Gastroesophageal sphincter (tissue), 4 donors: Measurements from ENCODE around the gene RSL1D1. TPM values are rescaled to one million over a fixed set of nuclear protein-coding genes. Genes with fewer than 3 reads are reported as not detected.
A peak's percentile ranks its signal among the peaks of the same experiment; 100 is the strongest.

Experiments used
- ATAC-seq: fragments of 150-250 bp; one replicate; pipeline ENCODE4 v1.9.1; 2016; ENCODE audit warnings: mild to moderate bottlenecking, moderate library complexity
- H3K27ac ChIP-seq, 4 donors: fragments of 200-600 bp; sonication (generic) in 3 of 4; 1 replicate in 3 of 4; 2 replicates in 1 of 4; pipeline ENCODE4 v1.5.1; 2016 to 2019
- H3K27me3 ChIP-seq: fragments of 200-600 bp; sonication (generic); one replicate; pipeline ENCODE4 v1.5.1; 2019
- H3K36me3 ChIP-seq, 2 donors: fragments of 200-600 bp; sonication (generic); one replicate each; pipeline ENCODE4 v1.5.1; 2019; ENCODE audit warnings: control low read depth in 1 of 2
- H3K4me1 ChIP-seq, 3 donors: fragments of 200-600 bp; sonication (generic); 1 replicate in 2 of 3; 2 replicates in 1 of 3; pipeline ENCODE4 v1.5.1; 2016 to 2019; ENCODE audit warnings: control low read depth in 2 of 3
- H3K4me3 ChIP-seq, 2 donors: fragments of 200-600 bp; sonication (generic); one replicate each; pipeline ENCODE4 v1.5.1; 2019; ENCODE audit warnings: mild to moderate bottlenecking in 1 of 2, moderate library complexity in 1 of 2
- H3K9me3 ChIP-seq, 3 donors: fragments of 200-600 bp; sonication (generic); one replicate each; pipeline ENCODE4 v1.5.1; 2017 to 2019; ENCODE audit warnings: control low read depth in 2 of 3
- CTCF ChIP-seq, 4 experiments: fragments of 200-600 bp in 2 of 4; fragments of 450-650 bp in 2 of 4; sonication (generic) in 1 of 4; IDR thresholded peaks; one replicate each; pipeline ENCODE4 v1.5.1; 2017 to 2019; ENCODE audit warnings: antibody characterized with exemption in 4 of 4, mild to moderate bottlenecking in 2 of 4, moderate library complexity in 2 of 4
- EP300 ChIP-seq: sonication (generic); formaldehyde crosslinking; IDR thresholded peaks from one replicate; pipeline ENCODE4 v1.6.1; 2017; ENCODE audit warnings: antibody characterized with exemption, mild to moderate bottlenecking
- POLR2A ChIP-seq, 2 donors: fragments of 450-650 bp; IDR thresholded peaks; one replicate each; pipeline ENCODE4 v1.6.1; 2017; ENCODE audit warnings: antibody characterized with exemption in 2 of 2, mild to moderate bottlenecking in 2 of 2, moderate library complexity in 1 of 2
- POLR2AphosphoS5 ChIP-seq: sonication (generic); formaldehyde crosslinking; IDR thresholded peaks from one replicate; pipeline ENCODE4 v1.6.1; 2017; ENCODE audit warnings: antibody characterized with exemption
- WGBS, 2 donors: methylation state at CpG; one replicate each; pipeline ENCODE4 v1.1.5; 2018; ENCODE audit warnings: low coverage in 1 of 2; 5-methylcytosine and 5-hydroxymethylcytosine counted together
- total RNA-seq, 4 donors: library from RNA; depleted of rRNA; stranded (reverse); fragments of >200 nt; gene quantifications; one replicate each; pipeline ENCODE4 v1.1.0, GENCODE V29; 2016

RSL1D1 gene
- total RNA-seq, 4 donors from 2014 or later: 149 to 275 (median 164) TPM

GRCh38 chr16:11877374-11877773 is 26.0 kb upstream of the RSL1D1 start:
- Histone ChIP-seq H3K27ac (no peak overlapping the region), H3K4me1 (no peaks in the 10 kb centered on the region), H3K27me3 (no peaks in the 10 kb centered on the region), H3K9me3 (no peaks in the 10 kb centered on the region), H3K4me3 (no peak overlapping the region), H3K36me3 (peaks cover 2 to 97% of the 10 kb centered on the region in 2 donors)
- WGBS, 2 donors: 84 to 89% methylated on average over 5 of the region's 5 CpGs
- no peak for ATAC-seq
- TF ChIP-seq POLR2A (IDR thresholded peaks at IDR 0.05): no peak
- no peak for TF ChIP-seq POLR2AphosphoS5
- TF ChIP-seq EP300: no peak
- no peak for TF ChIP-seq CTCF (IDR thresholded peaks at IDR 0.05)

- no peak overlapping the region for H3K27ac ChIP-seq
Measured at GRCh38 chr16:11876306-11876705, 25.0 kb upstream of the RSL1D1 start.

GRCh38 chr16:11875721-11876120 is 24.4 kb upstream of the RSL1D1 start:
- Histone ChIP-seq H3K4me3 (no peak overlapping the region), H3K36me3 (peaks cover 2 to 89% of the 10 kb centered on the region in 2 donors)

More at GRCh38 chr16:11876306-11876705, 25.0 kb upstream of the RSL1D1 start:
- 88 to 94% methylated on average over 9 to 10 of the region's 12 CpGs for WGBS, 2 donors
- Histone ChIP-seq H3K4me1 (peaks cover 0 to 6% (median 0%) of the 10 kb centered on the region in 3 donors), H3K27me3 (no peaks in the 10 kb centered on the region), H3K36me3 (peaks cover 2 to 95% of the 10 kb centered on the region in 2 donors), H3K9me3 (no peaks in the 10 kb centered on the region), H3K4me3 (no peak overlapping the region)
- no peak for TF ChIP-seq POLR2AphosphoS5
- ATAC-seq: no peak

GRCh38 chr16:11871193-11871592 is 19.9 kb upstream of the RSL1D1 start:
- Histone ChIP-seq H3K9me3 (no peaks in the 10 kb centered on the region), H3K27me3 (no peaks in the 10 kb centered on the region), H3K27ac (peak overlapping the region in 2 of 4 donors; percentile 3 to 30), H3K36me3 (peaks cover 0 to 61% of the 10 kb centered on the region in 2 donors), H3K4me3 (no peak overlapping the region), H3K4me1 (peaks cover 0 to 33% (median 0%) of the 10 kb centered on the region in 3 donors)
- TF ChIP-seq POLR2AphosphoS5: no peak
- TF ChIP-seq CTCF (IDR thresholded peaks at IDR 0.05): peak in 1 of 4 experiments; percentile 23
- no peak for TF ChIP-seq POLR2A (IDR thresholded peaks at IDR 0.05)
- TF ChIP-seq EP300: no peak
- ATAC-seq: no peak
- WGBS, 2 donors: 29 to 30% methylated on average over 2 to 7 of the region's 7 CpGs

More at GRCh38 chr16:11875721-11876120, 24.4 kb upstream of the RSL1D1 start:
- ATAC-seq: no peak
- Histone ChIP-seq H3K27ac (no peak overlapping the region), H3K27me3 (no peaks in the 10 kb centered on the region), H3K4me1 (peaks cover 0 to 12% (median 0%) of the 10 kb centered on the region in 3 donors), H3K9me3 (no peaks in the 10 kb centered on the region)
- WGBS, 2 donors: 79 to 80% methylated on average over 4 to 5 of the region's 5 CpGs
- no peak for TF ChIP-seq POLR2A (IDR thresholded peaks at IDR 0.05)

GRCh38 chr16:11870399-11870798 is 19.1 kb upstream of the RSL1D1 start:
- Histone ChIP-seq H3K27me3 (no peaks in the 10 kb centered on the region), H3K9me3 (no peaks in the 10 kb centered on the region), H3K4me1 (peaks cover 0 to 33% (median 0%) of the 10 kb centered on the region in 3 donors), H3K4me3 (no peak overlapping the region), H3K27ac (peak overlapping the region in 1 of 4 donors; percentile 3), H3K36me3 (peaks cover 0 to 53% of the 10 kb centered on the region in 2 donors)
- TF ChIP-seq POLR2AphosphoS5 (no peak), POLR2A (IDR thresholded peaks at IDR 0.05) (no peak), EP300 (no peak), CTCF (IDR thresholded peaks at IDR 0.05) (no peak)
- 13 to 14% methylated on average over 3 of the region's 3 CpGs for WGBS, 2 donors
- no peak for ATAC-seq

GRCh38 chr16:11869353-11870228 is 18.2 kb upstream of the RSL1D1 start:
- TF ChIP-seq EP300: no peak
- no peak for TF ChIP-seq POLR2AphosphoS5
- TF ChIP-seq CTCF (IDR thresholded peaks at IDR 0.05): no peak
- TF ChIP-seq POLR2A (IDR thresholded peaks at IDR 0.05): no peak
- no peak for ATAC-seq
- 62 to 63% methylated on average over 5 to 8 of the region's 8 CpGs for WGBS, 2 donors
- no peaks in the 10 kb centered on the region for H3K9me3 ChIP-seq
- H3K27me3 ChIP-seq: no peaks in the 10 kb centered on the region
- H3K36me3 ChIP-seq: peaks cover 0 to 45% of the 10 kb centered on the region in 2 donors
- H3K4me3 ChIP-seq: no peak overlapping the region
- no peak overlapping the region for H3K27ac ChIP-seq
- H3K4me1 ChIP-seq: peaks cover 0 to 42% (median 0%) of the 10 kb centered on the region in 3 donors
